Measurements from ENCODE around the gene RASA3.
"Not testable (repeated sequence)": the region's sequence is repeated elsewhere in the genome, so short reads cannot be mapped to it uniquely, and the experiment has no call there.

RASA3 gene

GRCh38 chr13:114033541-114034315, 98.7 kb downstream of the RASA3 start:
- no peak for DNase-seq (ENCODE audit: low spot score)

- no peak for DNase-seq (ENCODE audit: low spot score)
These were observed 100.2 kb downstream of the RASA3 start for GRCh38 chr13:114032126-114032799.

GRCh38 chr13:114031631-114032030, 100.8 kb downstream of the RASA3 start:
- DNase-seq (ENCODE audit: low spot score): no peak

- no peak for DNase-seq (ENCODE audit: low spot score)
These were observed 101.5 kb downstream of the RASA3 start for GRCh38 chr13:114030666-114031610.

GRCh38 chr13:114029866-114030625, 102.4 kb downstream of the RASA3 start:
- DNase-seq (ENCODE audit: low spot score): no peak

- no peak for DNase-seq (ENCODE audit: low spot score)
These were observed 104.6 kb downstream of the RASA3 start for GRCh38 chr13:114027826-114028225.

GRCh38 chr13:114027046-114027715, 105.2 kb downstream of the RASA3 start:
- no peak for DNase-seq (ENCODE audit: low spot score)

- DNase-seq (ENCODE audit: low spot score): no peak
These were observed 105.9 kb downstream of the RASA3 start for GRCh38 chr13:114026481-114026880.

GRCh38 chr13:114025714-114026431, 106.5 kb downstream of the RASA3 start:
- no peak for DNase-seq (ENCODE audit: low spot score)

- DNase-seq (ENCODE audit: low spot score): no peak
These were observed 107.1 kb downstream of the RASA3 start for GRCh38 chr13:114025405-114025713.

GRCh38 chr13:114024603-114025404, 107.6 kb downstream of the RASA3 start:
- DNase-seq (ENCODE audit: low spot score): no peak

- no peak for DNase-seq (ENCODE audit: low spot score)
These were observed 108.5 kb downstream of the RASA3 start for GRCh38 chr13:114023716-114024602.

- no peak for DNase-seq (ENCODE audit: low spot score)
These were observed 109.5 kb downstream of the RASA3 start for GRCh38 chr13:114022876-114023275.

- no peak for DNase-seq (ENCODE audit: low spot score)
These were observed 110.1 kb downstream of the RASA3 start for GRCh38 chr13:114022309-114022669.

- DNase-seq (ENCODE audit: low spot score): no peak
These were observed 110.7 kb downstream of the RASA3 start for GRCh38 chr13:114021464-114022308.

- no peak for DNase-seq (ENCODE audit: low spot score)
These were observed 111.5 kb downstream of the RASA3 start for GRCh38 chr13:114020750-114021463.

- not testable (repeated sequence) for DNase-seq (ENCODE audit: low spot score)
These were observed 112.3 kb downstream of the RASA3 start for GRCh38 chr13:114020134-114020533.
